Esophagus (tissue), 2 donors: ENCODE data around the gene RBM14. TPM values are rescaled to one million over a fixed set of nuclear protein-coding genes. Genes with fewer than 3 reads are reported as not detected.
"Not testable (repeated sequence)": the region's sequence is repeated elsewhere in the genome, so short reads cannot be mapped to it uniquely, and the experiment has no call there.

Experiments used
- H3K27ac ChIP-seq, 2 donors: one replicate each; pipeline ENCODE4 v1.5.1; 2013; ENCODE audit warnings: low read depth in 2 of 2, mild to moderate bottlenecking in 2 of 2, inconsistent platforms in 1 of 2, low read length in 1 of 2, moderate library complexity in 1 of 2
- H3K27me3 ChIP-seq, 2 donors: one replicate each; pipeline ENCODE4 v1.6.1; 2013; ENCODE audit warnings: low read length in 2 of 2, control low read depth in 1 of 2, mild to moderate bottlenecking in 1 of 2; ENCODE audit not compliant: insufficient read depth in 2 of 2, control insufficient read depth in 1 of 2
- H3K36me3 ChIP-seq, 2 donors: one replicate each; pipeline ENCODE4 v1.6.1; 2013; ENCODE audit warnings: low read length in 1 of 2; ENCODE audit not compliant: control insufficient read depth in 2 of 2, insufficient read depth in 2 of 2
- H3K4me1 ChIP-seq, 2 donors: one replicate each; pipeline ENCODE4 v1.6.1; 2013; ENCODE audit warnings: low read length in 1 of 2; ENCODE audit not compliant: control insufficient read depth in 2 of 2, insufficient read depth in 2 of 2
- H3K4me3 ChIP-seq, 2 donors: one replicate each; pipeline ENCODE4 v1.5.1; 2013; ENCODE audit warnings: low read length in 2 of 2, mild to moderate bottlenecking in 2 of 2, low read depth in 1 of 2, moderate library complexity in 1 of 2
- H3K9me3 ChIP-seq, 2 donors: one replicate each; pipeline ENCODE4 v1.6.1; 2013; ENCODE audit warnings: mild to moderate bottlenecking in 2 of 2, low read depth in 1 of 2, low read length in 1 of 2, moderate library complexity in 1 of 2; ENCODE audit not compliant: control insufficient read depth in 2 of 2, insufficient read depth in 1 of 2
- WGBS, 2 donors: extraction: QIAGEN DNeasy Blood & Tissue Kit; methylation state at CpG; one replicate each; pipeline ENCODE4 v1.1.7; 2013; 5-methylcytosine and 5-hydroxymethylcytosine counted together
- polyA plus RNA-seq, 2 donors: library from polyadenylated mRNA; stranded (reverse); fragments of 200-250 nt; gene quantifications; one replicate each; pipeline ENCODE4 v1.2.3, GENCODE V29; 2013
- donor health status: healthy with polysubstance abuse.
- donor health status: Bipolar disorder and iron deficiency.

RBM14 gene
- polyA plus RNA-seq, 2 donors = 20.6 to 34.2 TPM

GRCh38 chr11:66639814-66640340 lies 23.4 kb downstream of the RBM14 start:
- Histone ChIP-seq H3K4me1 (peaks cover 5 to 14% of the 10 kb centered on the region in 2 donors), H3K36me3 (peaks cover 14 to 18% of the 10 kb centered on the region in 2 donors), H3K4me3 (peak overlapping the region; percentile 96 to 100)
- not testable (repeated sequence) for H3K9me3 ChIP-seq, H3K27me3 ChIP-seq, H3K27ac ChIP-seq
- WGBS, 2 donors = 47 to 52% methylated on average over 8 to 9 of the region's 10 CpGs

DNA sequence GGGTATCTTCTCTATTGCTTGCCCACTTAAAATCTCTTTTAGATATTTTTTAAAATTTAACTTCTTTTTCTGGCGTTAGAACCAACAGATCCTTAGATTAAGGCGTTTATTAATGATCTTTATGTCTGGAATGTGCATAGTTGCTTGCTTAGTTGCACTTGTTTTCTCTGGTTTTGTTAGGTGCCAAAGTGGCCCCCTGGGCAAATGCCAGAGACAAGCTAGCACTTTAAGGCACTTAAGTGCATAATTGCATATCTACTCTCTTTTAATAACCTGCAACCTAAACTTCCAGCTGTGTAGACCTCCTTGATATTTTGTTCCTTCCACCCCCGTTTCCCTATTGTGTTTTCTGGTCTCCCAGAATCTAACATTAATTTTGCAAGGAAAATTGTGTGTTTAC lies 25.4 kb downstream of the RBM14 start:
- H3K9me3 ChIP-seq = no peaks in the 10 kb centered on the region
- WGBS, 2 donors = 15 to 19% methylated on average over 3 of the region's 3 CpGs
- H3K4me1 ChIP-seq = peaks cover 8 to 18% of the 10 kb centered on the region in 2 donors
- H3K27ac ChIP-seq = no peak overlapping the region
- H3K27me3 ChIP-seq = no peaks in the 10 kb centered on the region
- peak overlapping the region in 1 of 2 donors; percentile 42 for H3K4me3 ChIP-seq
- H3K36me3 ChIP-seq = peaks cover 19 to 24% of the 10 kb centered on the region in 2 donors

GRCh38 chr11:66643745-66644437 lies 27.5 kb downstream of the RBM14 start:
- no peak overlapping the region for H3K4me3 ChIP-seq
- H3K9me3 ChIP-seq = no peaks in the 10 kb centered on the region
- peaks cover 8 to 14% of the 10 kb centered on the region in 2 donors for H3K4me1 ChIP-seq
- no peaks in the 10 kb centered on the region for H3K27me3 ChIP-seq
- H3K27ac ChIP-seq = no peak overlapping the region
- 82 to 89% methylated on average over 24 of the region's 24 CpGs for WGBS, 2 donors
- H3K36me3 ChIP-seq = peaks cover 19 to 26% of the 10 kb centered on the region in 2 donors

GRCh38 chr11:66646828-66647227 lies 30.4 kb downstream of the RBM14 start:
- WGBS, 2 donors = 77 to 84% methylated on average over 4 of the region's 4 CpGs
- Histone ChIP-seq H3K4me3 (no peak overlapping the region), H3K9me3 (no peaks in the 10 kb centered on the region), H3K27ac (no peak overlapping the region), H3K27me3 (no peaks in the 10 kb centered on the region), H3K36me3 (peaks cover 10 to 28% of the 10 kb centered on the region in 2 donors), H3K4me1 (peaks cover 8 to 11% of the 10 kb centered on the region in 2 donors)

DNA sequence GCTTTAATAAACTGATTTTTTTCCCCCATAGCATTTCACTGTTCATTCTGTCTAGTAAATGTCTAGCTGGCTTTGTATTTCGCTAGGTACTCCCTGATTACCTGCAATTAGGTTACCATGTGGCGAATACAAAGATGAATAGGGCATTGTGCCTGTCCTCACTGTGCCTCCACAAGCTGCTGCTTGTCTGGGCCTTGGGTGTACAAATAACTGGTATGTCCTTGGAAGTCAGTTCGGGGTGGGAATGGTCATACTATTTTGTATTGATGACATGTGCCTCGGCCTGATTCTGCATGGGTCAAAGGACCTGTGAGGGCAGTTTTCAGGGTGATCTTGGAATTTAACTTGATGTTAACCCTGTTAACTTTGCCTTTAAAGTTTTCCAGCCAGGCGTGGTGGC lies 33.5 kb downstream of the RBM14 start:
- H3K4me3 ChIP-seq = no peak overlapping the region
- WGBS, 2 donors = 86 to 87% methylated on average over 5 of the region's 5 CpGs
- peaks cover 5 to 23% of the 10 kb centered on the region in 2 donors for H3K36me3 ChIP-seq
- H3K27ac ChIP-seq = no peak overlapping the region
- H3K4me1 ChIP-seq = peaks cover 4% of the 10 kb centered on the region in 2 donors
- H3K9me3 ChIP-seq = no peaks in the 10 kb centered on the region
- H3K27me3 ChIP-seq = no peaks in the 10 kb centered on the region

- 83 to 94% methylated on average over 2 of the region's 2 CpGs for WGBS, 2 donors
- no peak overlapping the region for H3K4me3 ChIP-seq
- H3K27ac ChIP-seq = no peak overlapping the region
- H3K4me1 ChIP-seq = peaks cover under 1 to 2% of the 10 kb centered on the region in 2 donors
- peaks cover 4 to 20% of the 10 kb centered on the region in 2 donors for H3K36me3 ChIP-seq
- no peaks in the 10 kb centered on the region for H3K27me3 ChIP-seq
- H3K9me3 ChIP-seq = no peaks in the 10 kb centered on the region
Observed at GRCh38 chr11:66651016-66651415, 34.6 kb downstream of the RBM14 start.

- Histone ChIP-seq H3K4me1 (no peaks in the 10 kb centered on the region), H3K36me3 (peaks cover 0 to 11% of the 10 kb centered on the region in 2 donors), H3K27me3 (no peaks in the 10 kb centered on the region), H3K27ac (no peak overlapping the region), H3K9me3 (no peaks in the 10 kb centered on the region), H3K4me3 (no peak overlapping the region)
- 86 to 90% methylated on average over 7 of the region's 7 CpGs for WGBS, 2 donors
Observed at GRCh38 chr11:66652651-66653050, 36.2 kb downstream of the RBM14 start.

DNA sequence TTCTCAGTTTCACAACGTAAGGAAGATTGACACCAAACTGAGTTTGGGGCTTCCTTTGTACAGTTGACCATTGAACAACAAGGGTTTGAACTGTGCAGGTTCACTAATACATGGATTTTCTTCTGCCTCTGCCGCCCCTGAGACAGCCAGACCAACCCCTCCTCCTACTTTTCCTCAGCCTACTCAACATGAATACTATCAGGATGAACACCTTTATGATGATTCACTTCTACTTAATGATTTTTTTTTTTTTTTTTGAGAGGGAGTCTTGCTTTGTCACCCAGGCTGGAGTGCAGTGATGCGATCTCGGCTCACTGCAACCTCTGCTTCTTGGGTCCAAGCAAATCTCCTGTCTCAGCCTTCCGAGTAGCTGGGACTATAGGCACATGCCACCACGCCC lies 36.7 kb downstream of the RBM14 start:
- no peak overlapping the region for H3K4me3 ChIP-seq
- WGBS, 2 donors = 91% methylated on average over 6 of the region's 6 CpGs
- H3K27ac ChIP-seq = no peak overlapping the region
- H3K27me3 ChIP-seq = no peaks in the 10 kb centered on the region
- no peaks in the 10 kb centered on the region for H3K9me3 ChIP-seq
- H3K36me3 ChIP-seq = peaks cover 0 to 11% of the 10 kb centered on the region in 2 donors
- no peaks in the 10 kb centered on the region for H3K4me1 ChIP-seq

- Histone ChIP-seq H3K4me3 (no peak overlapping the region), H3K36me3 (peaks cover 0 to 2% of the 10 kb centered on the region in 2 donors), H3K27ac (no peak overlapping the region), H3K4me1 (no peaks in the 10 kb centered on the region), H3K27me3 (no peaks in the 10 kb centered on the region), H3K9me3 (no peaks in the 10 kb centered on the region)
- WGBS, 2 donors = 68 to 75% methylated on average over 2 of the region's 2 CpGs
Observed at GRCh38 chr11:66659763-66660162, 43.3 kb downstream of the RBM14 start.
